H1 (cell line): ENCODE data around the gene TBC1D2. TPM values are rescaled to one million over a fixed set of nuclear protein-coding genes. Genes with fewer than 3 reads are reported as not detected.

Source experiments
- JUND ChIP-seq: IDR thresholded peaks from 2 replicates; pipeline ENCODE4 v1.6.1; 2011; ENCODE audit warnings: mild to moderate bottlenecking, improper control_type of control experiment, low read length
- polyA plus RNA-seq, 7 experiments: library from polyadenylated mRNA; depleted of rRNA in 3 of 7; stranded (reverse) in 5 of 7; unstranded in 2 of 7; fragments of >200 nt in 5 of 7; fragments of 200-250 nt in 2 of 7; gene quantifications; 1 replicate in 5 of 7; 2 replicates in 1 of 7; 4 replicates in 1 of 7; pipeline versions ENCODE4 v1.2.1 to v1.2.3, GENCODE V29; 2011 to 2013; ENCODE audit warnings: missing spikeins in 2 of 7, mixed read lengths in 2 of 7
- total RNA-seq: library from RNA; stranded (reverse); fragmentation: NEBNext Ultra II Directional; extraction: Animal tissue kit (Norgen Biotek cat#: 25700); gene quantifications from 2 replicates; pipeline ENCODE4 v1.2.1, GENCODE V29; 2021
- TF ChIP-seq, protein P1 (sequence below), 3 experiments: IDR thresholded peaks; 1 replicate in 2 of 3; 2 replicates in 1 of 3; pipeline versions ENCODE4 v1.5.1 to v1.6.1; 2011; ENCODE audit warnings: low read length in 3 of 3, mild to moderate bottlenecking in 3 of 3, inconsistent platforms in 2 of 3, low read depth in 1 of 3, moderate library complexity in 1 of 3; ENCODE audit not compliant: insufficient read depth in 1 of 3; ENCODE audit errors: control extremely low read depth in 1 of 3

Gene TBC1D2
- total and polyA plus RNA-seq, 2 of the 8 experiments (the other 6 are each of a cell fraction or from before 2014, with no cell fraction given), result 7.4 TPM

DNA sequence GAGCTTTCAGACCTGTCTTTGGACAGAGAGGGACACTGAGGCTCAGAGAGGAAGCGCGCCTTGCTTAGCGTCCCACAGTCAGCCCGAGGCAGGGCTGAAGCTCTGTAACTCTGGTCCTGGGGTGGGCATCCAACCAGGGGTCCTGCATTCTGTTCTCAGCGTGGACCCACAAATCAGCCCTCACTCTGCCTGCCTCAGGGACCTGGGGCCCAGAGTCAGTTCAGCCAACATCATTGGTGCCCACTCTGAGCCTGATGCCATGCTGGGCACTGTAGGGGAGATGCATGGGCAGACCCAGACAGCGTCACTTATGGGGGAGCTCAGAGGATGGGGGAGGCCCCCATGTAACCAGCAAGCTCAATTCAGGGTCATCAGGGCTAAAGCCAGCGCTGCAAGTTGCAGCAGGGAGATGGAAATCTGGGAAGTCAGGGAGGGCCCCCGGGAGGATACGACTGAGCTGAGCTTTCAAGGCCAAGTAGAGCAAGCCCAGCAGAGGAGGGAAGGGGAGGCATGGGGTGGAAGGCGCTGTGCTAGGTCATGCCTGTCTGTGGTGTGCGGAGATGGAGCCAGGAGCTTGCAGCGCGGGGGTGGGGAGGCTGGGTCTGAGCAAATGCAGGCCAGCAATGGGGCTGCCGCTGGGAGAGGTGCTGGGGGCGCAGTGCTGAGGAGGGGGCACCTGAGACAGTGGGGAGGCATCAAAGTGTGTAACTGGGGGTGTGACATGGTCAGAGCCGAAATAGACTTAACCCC is 84.1 kb downstream of the TBC1D2 start (continued):
- TF ChIP-seq, protein P1, sequence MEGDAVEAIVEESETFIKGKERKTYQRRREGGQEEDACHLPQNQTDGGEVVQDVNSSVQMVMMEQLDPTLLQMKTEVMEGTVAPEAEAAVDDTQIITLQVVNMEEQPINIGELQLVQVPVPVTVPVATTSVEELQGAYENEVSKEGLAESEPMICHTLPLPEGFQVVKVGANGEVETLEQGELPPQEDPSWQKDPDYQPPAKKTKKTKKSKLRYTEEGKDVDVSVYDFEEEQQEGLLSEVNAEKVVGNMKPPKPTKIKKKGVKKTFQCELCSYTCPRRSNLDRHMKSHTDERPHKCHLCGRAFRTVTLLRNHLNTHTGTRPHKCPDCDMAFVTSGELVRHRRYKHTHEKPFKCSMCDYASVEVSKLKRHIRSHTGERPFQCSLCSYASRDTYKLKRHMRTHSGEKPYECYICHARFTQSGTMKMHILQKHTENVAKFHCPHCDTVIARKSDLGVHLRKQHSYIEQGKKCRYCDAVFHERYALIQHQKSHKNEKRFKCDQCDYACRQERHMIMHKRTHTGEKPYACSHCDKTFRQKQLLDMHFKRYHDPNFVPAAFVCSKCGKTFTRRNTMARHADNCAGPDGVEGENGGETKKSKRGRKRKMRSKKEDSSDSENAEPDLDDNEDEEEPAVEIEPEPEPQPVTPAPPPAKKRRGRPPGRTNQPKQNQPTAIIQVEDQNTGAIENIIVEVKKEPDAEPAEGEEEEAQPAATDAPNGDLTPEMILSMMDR (IDR thresholded peaks at IDR 0.05; ENCODE audit: control extremely low read depth in 1 of 3, insufficient read depth in 1 of 3, low read depth in 1 of 3, low read length in 3 of 3), result no peak
- TF ChIP-seq JUND, result no peak
